ENCODE data around the gene NTRK2.

The NTRK2 gene

GRCh38 chr9:84669288-84670137 lies at the start of gene NTRK2:
TSS of gene NTRK2 (plus strand) at chr9:84669729. CDS start at chr9:84670749, 1,020 bp downstream.
- no peak for DNase-seq

- DNase-seq, result no peak
Measured at GRCh38 chr9:84620338-84620737, 49.2 kb upstream of the NTRK2 start.

GRCh38 chr9:84621811-84622210 lies 47.7 kb upstream of the NTRK2 start:
- no peak for DNase-seq

GRCh38 chr9:84622981-84623380 lies 46.5 kb upstream of the NTRK2 start:
- DNase-seq, result no peak

GRCh38 chr9:84636436-84636835 lies 33.1 kb upstream of the NTRK2 start:
- no peak for DNase-seq

- no peak for DNase-seq
Measured at GRCh38 chr9:84642553-84643141, 26.9 kb upstream of the NTRK2 start.

- no peak for DNase-seq
Measured at GRCh38 chr9:84647699-84648098, 21.8 kb upstream of the NTRK2 start.

- DNase-seq, result no peak
Measured at GRCh38 chr9:84652496-84653120, 16.9 kb upstream of the NTRK2 start.

- DNase-seq, result no peak
Measured at GRCh38 chr9:84655447-84655846, 14.1 kb upstream of the NTRK2 start.

GRCh38 chr9:84659313-84659712 lies 10.2 kb upstream of the NTRK2 start:
- DNase-seq, result no peak

- no peak for DNase-seq
Measured at GRCh38 chr9:84659773-84660172, 9.8 kb upstream of the NTRK2 start.

GRCh38 chr9:84667571-84668195 lies 1.8 kb upstream of the NTRK2 start:
- no peak for DNase-seq

GRCh38 chr9:84668196-84669012 lies 1.1 kb upstream of the NTRK2 start:
- DNase-seq, result no peak

GRCh38 chr9:84669013-84669287 lies 579 bp upstream of the NTRK2 start:
- DNase-seq, result no peak

- DNase-seq, result no peak
Measured at GRCh38 chr9:84670138-84671041, 861 bp downstream of the NTRK2 start.

GRCh38 chr9:84671586-84672521 lies 2.3 kb downstream of the NTRK2 start:
- DNase-seq, result no peak

- no peak for DNase-seq
Measured at GRCh38 chr9:84673806-84674205, 4.3 kb downstream of the NTRK2 start.

GRCh38 chr9:84677080-84677479 lies 7.6 kb downstream of the NTRK2 start:
- no peak for DNase-seq

GRCh38 chr9:84679571-84679970 lies 10.0 kb downstream of the NTRK2 start:
- DNase-seq, result no peak

- no peak for DNase-seq
Measured at GRCh38 chr9:84681516-84682285, 12.2 kb downstream of the NTRK2 start.
